WTC11 (cell line): ENCODE data around the gene RNASEL. TPM values are rescaled to one million over a fixed set of nuclear protein-coding genes. Genes with fewer than 3 reads are reported as not detected.

Experiments used
- ATAC-seq: fragments of 200-7000 bp; cut with Tn5 transposase; 2 replicates; pipeline ENCODE4 v1.10.0; 2021; ENCODE audit warnings: mild to moderate bottlenecking, moderate library complexity
- CTCF ChIA-PET: fragments of 300-600 bp; sonication (Branson Sonifier 250); formaldehyde crosslinking; loops from one replicate; lab custom pipeline; 2021; ENCODE audit warnings: antibody characterized with exemption; lab: Charles Lee
- POLR2A ChIA-PET: fragments of 350-600 bp; sonication (Branson Sonifier 250); formaldehyde crosslinking; loops from one replicate; lab custom pipeline; 2021; ENCODE audit warnings: antibody characterized with exemption; lab: Charles Lee
- DNase-seq: peaks from one replicate; pipeline ENCODE4 v3.0.0; 2021; ENCODE audit warnings: low spot score
- H3K27ac Mint-ChIP-seq: 2 replicates; pipeline ENCODE4 v1.8.0; 2021; ENCODE audit warnings: mixed read lengths
- H3K27me3 Mint-ChIP-seq: 2 replicates; pipeline ENCODE4 v1.8.0; 2021; ENCODE audit warnings: low read depth, mild to moderate bottlenecking, moderate library complexity, mixed read lengths
- H3K36me3 Mint-ChIP-seq: 2 replicates; pipeline ENCODE4 v1.8.0; 2021; ENCODE audit warnings: mixed read lengths
- H3K4me1 Mint-ChIP-seq: 2 replicates; pipeline ENCODE4 v1.8.0; 2022; ENCODE audit warnings: mixed read lengths
- H3K4me3 Mint-ChIP-seq: 2 replicates; pipeline ENCODE4 v1.8.0; 2021; ENCODE audit warnings: mild to moderate bottlenecking, moderate library complexity, mixed read lengths
- H3K9me3 Mint-ChIP-seq: 2 replicates; pipeline ENCODE4 v1.8.0; 2021; ENCODE audit warnings: mixed read lengths
- CBFB ChIP-seq: sonication (generic); formaldehyde crosslinking; IDR thresholded peaks from 2 replicates; pipeline ENCODE4 v1.8.1; 2022; ENCODE audit warnings: mild to moderate bottlenecking, low read depth, missing genetic modification reagents
- CREB1 ChIP-seq: sonication (generic); formaldehyde crosslinking; IDR thresholded peaks from 2 replicates; pipeline ENCODE4 v1.8.0; 2023; ENCODE audit warnings: mild to moderate bottlenecking, missing genetic modification reagents
- HMGA2 ChIP-seq: fragments of 250-450 bp; sonication (Bioruptor Pico); IDR thresholded peaks from 2 replicates; pipeline ENCODE4 v1.4.0; 2021; ENCODE audit warnings: mild to moderate bottlenecking, moderate library complexity
- IRF1 ChIP-seq: sonication (generic); formaldehyde crosslinking; IDR thresholded peaks from 2 replicates; pipeline ENCODE4 v1.8.0; 2023; ENCODE audit warnings: missing genetic modification reagents
- IRF2 ChIP-seq: sonication (generic); formaldehyde crosslinking; IDR thresholded peaks from 2 replicates; pipeline ENCODE4 v1.8.0; 2022; ENCODE audit warnings: low read depth, missing genetic modification reagents, borderline replicate concordance
- KAT7 ChIP-seq: sonication (generic); formaldehyde crosslinking; IDR thresholded peaks from 2 replicates; pipeline ENCODE4 v1.8.1; 2023; ENCODE audit warnings: missing genetic modification reagents, mild to moderate bottlenecking, borderline replicate concordance
- NFE2L1 ChIP-seq: sonication (generic); formaldehyde crosslinking; IDR thresholded peaks from 2 replicates; pipeline ENCODE4 v1.8.1; 2023; ENCODE audit warnings: missing genetic modification reagents
- SMAD3 ChIP-seq: sonication (generic); formaldehyde crosslinking; IDR thresholded peaks from 2 replicates; pipeline ENCODE4 v1.8.0; 2022; ENCODE audit warnings: missing genetic modification reagents, mild to moderate bottlenecking, borderline replicate concordance
- SMAD4 ChIP-seq: sonication (generic); formaldehyde crosslinking; IDR thresholded peaks from 2 replicates; pipeline ENCODE4 v1.8.0; 2022; ENCODE audit warnings: mild to moderate bottlenecking, missing genetic modification reagents
- TCF7 ChIP-seq: sonication (generic); formaldehyde crosslinking; IDR thresholded peaks from 2 replicates; pipeline ENCODE4 v1.8.0; 2022; ENCODE audit warnings: mild to moderate bottlenecking, low read depth, missing genetic modification reagents, moderate library complexity
- ZBTB21 ChIP-seq: sonication (generic); formaldehyde crosslinking; IDR thresholded peaks from 2 replicates; pipeline ENCODE4 v1.8.1; 2023; ENCODE audit warnings: mild to moderate bottlenecking, missing genetic modification reagents, borderline replicate concordance
- ZNF219 ChIP-seq: sonication (generic); formaldehyde crosslinking; IDR thresholded peaks from 2 replicates; pipeline ENCODE4 v1.8.0; 2023; ENCODE audit warnings: missing genetic modification reagents, mild to moderate bottlenecking, borderline replicate concordance
- ZNF317 ChIP-seq: sonication (generic); formaldehyde crosslinking; IDR thresholded peaks from 2 replicates; pipeline ENCODE4 v1.8.1; 2023; ENCODE audit warnings: low read depth, mild to moderate bottlenecking, moderate library complexity, missing genetic modification reagents, borderline replicate concordance
- ZNF416 ChIP-seq: fragments of 250-450 bp; sonication (Bioruptor Pico); IDR thresholded peaks from 2 replicates; pipeline ENCODE4 v1.9.0; 2021; ENCODE audit warnings: mild to moderate bottlenecking, inconsistent platforms
- ZNF423 ChIP-seq: fragments of 250-450 bp; sonication (Bioruptor Pico); IDR thresholded peaks from 2 replicates; pipeline ENCODE4 v2.1.2; 2022; ENCODE audit warnings: mild to moderate bottlenecking, moderate library complexity
- ZNF425 ChIP-seq: fragments of 250-450 bp; sonication (Bioruptor Pico); conservative IDR thresholded peaks from 2 replicates; pipeline ENCODE4 v1.9.0; 2021; ENCODE audit warnings: mild to moderate bottlenecking
- total RNA-seq: library from RNA; stranded (reverse); gene quantifications from 3 replicates; pipeline ENCODE4 v1.2.3, GENCODE V29; 2021
- TF ChIP-seq, protein P1 (sequence below): fragments of 200-600 bp; IDR thresholded peaks from 2 replicates; pipeline ENCODE4 v1.8.0; 2022; ENCODE audit warnings: antibody characterized with exemption
- TF ChIP-seq, protein P2 (sequence below): fragments of 250-450 bp; sonication (Bioruptor Pico); IDR thresholded peaks from 2 replicates; pipeline ENCODE4 v1.9.0; 2021; ENCODE audit warnings: moderate library complexity, mild to moderate bottlenecking, inconsistent platforms, borderline replicate concordance
- TF ChIP-seq, protein P3 (sequence below): sonication (generic); formaldehyde crosslinking; IDR thresholded peaks from 2 replicates; pipeline ENCODE4 v1.8.0; 2022; ENCODE audit warnings: missing genetic modification reagents

Gene RNASEL
- total RNA-seq, 1 experiment from 2014 or later: 0.77 TPM

DNA sequence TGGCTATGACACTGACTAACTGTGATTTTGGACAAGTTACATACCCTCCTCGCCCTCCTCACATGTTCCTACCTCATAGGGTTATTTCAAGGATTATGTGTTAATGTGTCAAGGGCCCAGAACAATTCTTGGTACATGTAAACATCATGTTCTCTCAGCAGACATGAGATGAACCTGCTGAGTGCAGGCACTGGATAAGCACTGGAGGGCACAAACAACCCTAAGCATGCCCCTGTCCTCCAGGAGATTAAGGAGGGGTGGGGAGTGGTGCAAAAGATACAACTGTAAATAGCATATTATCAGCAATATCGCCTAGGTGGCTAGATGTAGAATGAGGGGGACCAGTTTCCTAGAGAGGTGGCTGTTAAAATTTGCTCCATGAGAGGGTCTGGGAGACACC is 32.9 kb upstream of the RNASEL start:
- CTCF ChIA-PET: no interaction called here
- DNase-seq: no peak
- no peak overlapping the region for H3K27ac Mint-ChIP-seq
- no peak overlapping the region for H3K4me3 Mint-ChIP-seq
- ATAC-seq: no peak
- H3K27me3 Mint-ChIP-seq: peaks cover 21% of the 10 kb centered on the region
- TF ChIP-seq ZNF423 (no peak), CREB1 (CRISPR knock-in tag) (no peak), IRF1 (CRISPR knock-in tag) (no peak), TCF7 (CRISPR knock-in tag) (no peak), NFE2L1 (no peak), SMAD3 (CRISPR knock-in tag) (no peak), ZNF317 (CRISPR knock-in tag) (no peak), IRF2 (CRISPR knock-in tag) (no peak), ZNF416 (CRISPR knock-in tag) (no peak), ZNF219 (CRISPR knock-in tag) (no peak), KAT7 (CRISPR knock-in tag) (no peak), HMGA2 (CRISPR knock-in tag) (no peak), ZBTB21 (CRISPR knock-in tag) (no peak), CBFB (no peak), SMAD4 (CRISPR knock-in tag) (no peak), ZNF425 (no peak)
- TF ChIP-seq, protein P1, sequence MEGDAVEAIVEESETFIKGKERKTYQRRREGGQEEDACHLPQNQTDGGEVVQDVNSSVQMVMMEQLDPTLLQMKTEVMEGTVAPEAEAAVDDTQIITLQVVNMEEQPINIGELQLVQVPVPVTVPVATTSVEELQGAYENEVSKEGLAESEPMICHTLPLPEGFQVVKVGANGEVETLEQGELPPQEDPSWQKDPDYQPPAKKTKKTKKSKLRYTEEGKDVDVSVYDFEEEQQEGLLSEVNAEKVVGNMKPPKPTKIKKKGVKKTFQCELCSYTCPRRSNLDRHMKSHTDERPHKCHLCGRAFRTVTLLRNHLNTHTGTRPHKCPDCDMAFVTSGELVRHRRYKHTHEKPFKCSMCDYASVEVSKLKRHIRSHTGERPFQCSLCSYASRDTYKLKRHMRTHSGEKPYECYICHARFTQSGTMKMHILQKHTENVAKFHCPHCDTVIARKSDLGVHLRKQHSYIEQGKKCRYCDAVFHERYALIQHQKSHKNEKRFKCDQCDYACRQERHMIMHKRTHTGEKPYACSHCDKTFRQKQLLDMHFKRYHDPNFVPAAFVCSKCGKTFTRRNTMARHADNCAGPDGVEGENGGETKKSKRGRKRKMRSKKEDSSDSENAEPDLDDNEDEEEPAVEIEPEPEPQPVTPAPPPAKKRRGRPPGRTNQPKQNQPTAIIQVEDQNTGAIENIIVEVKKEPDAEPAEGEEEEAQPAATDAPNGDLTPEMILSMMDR: no peak
- TF ChIP-seq, protein P2, sequence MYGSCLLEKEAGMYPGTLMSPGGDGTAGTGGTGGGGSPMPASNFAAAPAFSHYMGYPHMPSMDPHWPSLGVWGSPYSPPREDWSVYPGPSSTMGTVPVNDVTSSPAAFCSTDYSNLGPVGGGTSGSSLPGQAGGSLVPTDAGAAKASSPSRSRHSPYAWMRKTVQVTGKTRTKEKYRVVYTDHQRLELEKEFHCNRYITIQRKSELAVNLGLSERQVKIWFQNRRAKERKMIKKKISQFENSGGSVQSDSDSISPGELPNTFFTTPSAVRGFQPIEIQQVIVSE (CRISPR knock-in tag): no peak
- TF ChIP-seq, protein P3, sequence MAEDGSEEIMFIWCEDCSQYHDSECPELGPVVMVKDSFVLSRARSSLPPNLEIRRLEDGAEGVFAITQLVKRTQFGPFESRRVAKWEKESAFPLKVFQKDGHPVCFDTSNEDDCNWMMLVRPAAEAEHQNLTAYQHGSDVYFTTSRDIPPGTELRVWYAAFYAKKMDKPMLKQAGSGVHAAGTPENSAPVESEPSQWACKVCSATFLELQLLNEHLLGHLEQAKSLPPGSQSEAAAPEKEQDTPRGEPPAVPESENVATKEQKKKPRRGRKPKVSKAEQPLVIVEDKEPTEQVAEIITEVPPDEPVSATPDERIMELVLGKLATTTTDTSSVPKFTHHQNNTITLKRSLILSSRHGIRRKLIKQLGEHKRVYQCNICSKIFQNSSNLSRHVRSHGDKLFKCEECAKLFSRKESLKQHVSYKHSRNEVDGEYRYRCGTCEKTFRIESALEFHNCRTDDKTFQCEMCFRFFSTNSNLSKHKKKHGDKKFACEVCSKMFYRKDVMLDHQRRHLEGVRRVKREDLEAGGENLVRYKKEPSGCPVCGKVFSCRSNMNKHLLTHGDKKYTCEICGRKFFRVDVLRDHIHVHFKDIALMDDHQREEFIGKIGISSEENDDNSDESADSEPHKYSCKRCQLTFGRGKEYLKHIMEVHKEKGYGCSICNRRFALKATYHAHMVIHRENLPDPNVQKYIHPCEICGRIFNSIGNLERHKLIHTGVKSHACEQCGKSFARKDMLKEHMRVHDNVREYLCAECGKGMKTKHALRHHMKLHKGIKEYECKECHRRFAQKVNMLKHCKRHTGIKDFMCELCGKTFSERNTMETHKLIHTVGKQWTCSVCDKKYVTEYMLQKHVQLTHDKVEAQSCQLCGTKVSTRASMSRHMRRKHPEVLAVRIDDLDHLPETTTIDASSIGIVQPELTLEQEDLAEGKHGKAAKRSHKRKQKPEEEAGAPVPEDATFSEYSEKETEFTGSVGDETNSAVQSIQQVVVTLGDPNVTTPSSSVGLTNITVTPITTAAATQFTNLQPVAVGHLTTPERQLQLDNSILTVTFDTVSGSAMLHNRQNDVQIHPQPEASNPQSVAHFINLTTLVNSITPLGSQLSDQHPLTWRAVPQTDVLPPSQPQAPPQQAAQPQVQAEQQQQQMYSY: no peak
- H3K4me1 Mint-ChIP-seq: peaks cover 43% of the 10 kb centered on the region
- H3K36me3 Mint-ChIP-seq: no peaks in the 10 kb centered on the region
- peaks cover 9% of the 10 kb centered on the region for H3K9me3 Mint-ChIP-seq
- POLR2A ChIA-PET: no interaction called here
